SK-N-SH (cell line): ENCODE results near the gene TBC1D5.

Experiments used
- SMC3 ChIP-seq: IDR thresholded peaks from 2 replicates; pipeline ENCODE4 v1.6.1; 2012; ENCODE audit warnings: low read depth, low read length, improper control_type of control experiment
- TF ChIP-seq, protein P1 (sequence below): IDR thresholded peaks from 2 replicates; pipeline ENCODE4 v1.4.0; 2012; ENCODE audit warnings: low read depth, borderline replicate concordance
- TF ChIP-seq, protein P2 (sequence below): IDR thresholded peaks from 2 replicates; pipeline ENCODE4 v1.4.0; 2012; ENCODE audit warnings: low read depth, borderline replicate concordance
- TF ChIP-seq, protein P3 (sequence below): IDR thresholded peaks from 2 replicates; pipeline ENCODE4 v1.6.1; 2012; ENCODE audit warnings: mild to moderate bottlenecking, low read depth, low read length, moderate library complexity

DNA sequence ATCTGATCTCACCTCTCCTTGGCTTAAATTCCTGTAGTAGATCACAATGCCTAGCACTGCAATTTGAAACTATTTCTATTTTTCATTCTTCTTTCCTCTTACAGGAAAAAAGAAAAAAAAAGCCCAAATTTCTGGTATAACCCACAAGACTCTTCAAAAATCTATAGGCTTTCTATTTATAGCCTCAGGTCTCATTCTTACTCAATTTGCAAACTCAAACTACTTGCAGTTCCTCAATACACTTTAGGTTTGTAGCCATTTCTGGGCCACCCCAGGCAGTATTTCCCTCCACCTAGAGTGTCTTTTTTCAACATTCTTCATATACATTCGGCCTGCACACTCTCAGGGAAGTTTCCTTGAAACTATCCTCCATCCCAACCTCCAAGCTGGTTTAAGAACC, 169.0 kb downstream of the TBC1D5 start:
- no peak for TF ChIP-seq SMC3
- TF ChIP-seq, protein P1, sequence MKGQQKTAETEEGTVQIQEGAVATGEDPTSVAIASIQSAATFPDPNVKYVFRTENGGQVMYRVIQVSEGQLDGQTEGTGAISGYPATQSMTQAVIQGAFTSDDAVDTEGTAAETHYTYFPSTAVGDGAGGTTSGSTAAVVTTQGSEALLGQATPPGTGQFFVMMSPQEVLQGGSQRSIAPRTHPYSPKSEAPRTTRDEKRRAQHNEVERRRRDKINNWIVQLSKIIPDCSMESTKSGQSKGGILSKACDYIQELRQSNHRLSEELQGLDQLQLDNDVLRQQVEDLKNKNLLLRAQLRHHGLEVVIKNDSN, result no peak
- TF ChIP-seq, protein P2, sequence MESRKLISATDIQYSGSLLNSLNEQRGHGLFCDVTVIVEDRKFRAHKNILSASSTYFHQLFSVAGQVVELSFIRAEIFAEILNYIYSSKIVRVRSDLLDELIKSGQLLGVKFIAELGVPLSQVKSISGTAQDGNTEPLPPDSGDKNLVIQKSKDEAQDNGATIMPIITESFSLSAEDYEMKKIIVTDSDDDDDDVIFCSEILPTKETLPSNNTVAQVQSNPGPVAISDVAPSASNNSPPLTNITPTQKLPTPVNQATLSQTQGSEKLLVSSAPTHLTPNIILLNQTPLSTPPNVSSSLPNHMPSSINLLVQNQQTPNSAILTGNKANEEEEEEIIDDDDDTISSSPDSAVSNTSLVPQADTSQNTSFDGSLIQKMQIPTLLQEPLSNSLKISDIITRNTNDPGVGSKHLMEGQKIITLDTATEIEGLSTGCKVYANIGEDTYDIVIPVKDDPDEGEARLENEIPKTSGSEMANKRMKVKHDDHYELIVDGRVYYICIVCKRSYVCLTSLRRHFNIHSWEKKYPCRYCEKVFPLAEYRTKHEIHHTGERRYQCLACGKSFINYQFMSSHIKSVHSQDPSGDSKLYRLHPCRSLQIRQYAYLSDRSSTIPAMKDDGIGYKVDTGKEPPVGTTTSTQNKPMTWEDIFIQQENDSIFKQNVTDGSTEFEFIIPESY, result no peak
- TF ChIP-seq, protein P3, sequence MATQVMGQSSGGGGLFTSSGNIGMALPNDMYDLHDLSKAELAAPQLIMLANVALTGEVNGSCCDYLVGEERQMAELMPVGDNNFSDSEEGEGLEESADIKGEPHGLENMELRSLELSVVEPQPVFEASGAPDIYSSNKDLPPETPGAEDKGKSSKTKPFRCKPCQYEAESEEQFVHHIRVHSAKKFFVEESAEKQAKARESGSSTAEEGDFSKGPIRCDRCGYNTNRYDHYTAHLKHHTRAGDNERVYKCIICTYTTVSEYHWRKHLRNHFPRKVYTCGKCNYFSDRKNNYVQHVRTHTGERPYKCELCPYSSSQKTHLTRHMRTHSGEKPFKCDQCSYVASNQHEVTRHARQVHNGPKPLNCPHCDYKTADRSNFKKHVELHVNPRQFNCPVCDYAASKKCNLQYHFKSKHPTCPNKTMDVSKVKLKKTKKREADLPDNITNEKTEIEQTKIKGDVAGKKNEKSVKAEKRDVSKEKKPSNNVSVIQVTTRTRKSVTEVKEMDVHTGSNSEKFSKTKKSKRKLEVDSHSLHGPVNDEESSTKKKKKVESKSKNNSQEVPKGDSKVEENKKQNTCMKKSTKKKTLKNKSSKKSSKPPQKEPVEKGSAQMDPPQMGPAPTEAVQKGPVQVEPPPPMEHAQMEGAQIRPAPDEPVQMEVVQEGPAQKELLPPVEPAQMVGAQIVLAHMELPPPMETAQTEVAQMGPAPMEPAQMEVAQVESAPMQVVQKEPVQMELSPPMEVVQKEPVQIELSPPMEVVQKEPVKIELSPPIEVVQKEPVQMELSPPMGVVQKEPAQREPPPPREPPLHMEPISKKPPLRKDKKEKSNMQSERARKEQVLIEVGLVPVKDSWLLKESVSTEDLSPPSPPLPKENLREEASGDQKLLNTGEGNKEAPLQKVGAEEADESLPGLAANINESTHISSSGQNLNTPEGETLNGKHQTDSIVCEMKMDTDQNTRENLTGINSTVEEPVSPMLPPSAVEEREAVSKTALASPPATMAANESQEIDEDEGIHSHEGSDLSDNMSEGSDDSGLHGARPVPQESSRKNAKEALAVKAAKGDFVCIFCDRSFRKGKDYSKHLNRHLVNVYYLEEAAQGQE, result no peak
